OCI-LY7 (cell line): ENCODE data around the gene LRRC38.

Experiments
- CTCF ChIP-seq: fragments of 200-600 bp; sonication (generic); conservative IDR thresholded peaks from 2 replicates; pipeline ENCODE4 v1.5.1; 2014; ENCODE audit warnings: mild to moderate bottlenecking, antibody characterized with exemption, low read length, moderate library complexity, mixed read lengths
- EZH2phosphoT487 ChIP-seq: fragments of 200-600 bp; sonication (generic); IDR thresholded peaks from 2 replicates; pipeline ENCODE4 v1.6.1; 2018; ENCODE audit warnings: low read depth, borderline replicate concordance, mild to moderate bottlenecking, mixed run types, antibody characterized with exemption, low read length, moderate library complexity, mixed read lengths

DNA sequence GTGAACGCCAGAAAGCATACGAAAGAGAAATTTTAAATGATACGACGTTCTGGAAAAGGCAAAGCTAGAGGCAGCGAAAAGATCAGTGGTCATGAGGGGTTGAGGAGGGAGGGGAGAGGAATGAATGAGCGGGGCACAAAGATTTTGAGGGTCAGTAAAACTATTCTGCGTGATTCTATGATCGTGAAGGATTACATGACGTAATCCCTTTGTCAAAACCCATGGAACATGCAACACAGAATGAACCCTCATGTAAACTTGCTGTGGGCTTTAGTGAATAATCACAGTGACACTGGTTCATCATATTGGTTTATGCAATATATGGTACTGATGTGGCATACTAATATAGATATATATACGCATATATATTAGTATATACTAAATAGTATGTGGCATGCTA is 13.0 kb downstream of the LRRC38 start:
- TF ChIP-seq CTCF (no peak), EZH2phosphoT487 (no peak)
